PFSK-1 (cell line): Measurements from ENCODE around the gene SLC35E3.

ENCODE experiments used
- FOXP2 ChIP-seq: optimal IDR thresholded peaks from 2 replicates; pipeline ENCODE3; 2011; ENCODE audit warnings: borderline replicate concordance, control low read depth, inconsistent platforms; ENCODE audit not compliant: insufficient read depth; ENCODE audit errors: extremely low read length, extremely low read depth
- POLR2AphosphoS5 ChIP-seq: IDR thresholded peaks from 2 replicates; pipeline ENCODE4 v1.6.1; 2012; ENCODE audit warnings: low read depth, mild to moderate bottlenecking, control low read depth, low read length, moderate library complexity
- SIN3A ChIP-seq: IDR thresholded peaks from 2 replicates; pipeline ENCODE4 v1.6.1; 2012; ENCODE audit warnings: mild to moderate bottlenecking, low read length, moderate library complexity, borderline replicate concordance; ENCODE audit not compliant: insufficient read depth
- TAF1 ChIP-seq: IDR thresholded peaks from 2 replicates; pipeline ENCODE4 v1.6.1; 2012; ENCODE audit warnings: low read length, control low read depth, borderline replicate concordance; ENCODE audit not compliant: insufficient read depth
- TF ChIP-seq, protein P1 (sequence below), 2 experiments: IDR thresholded peaks; 2 replicates each; pipeline versions ENCODE4 v1.6.1 to v1.8.0; 2011 to 2012; ENCODE audit warnings: low read depth in 2 of 2, low read length in 2 of 2, control low read depth in 1 of 2, inconsistent platforms in 1 of 2, mild to moderate bottlenecking in 1 of 2, moderate library complexity in 1 of 2; ENCODE audit not compliant: insufficient read depth in 1 of 2

GRCh38 chr12:68785358-68785757, 39.4 kb downstream of the SLC35E3 start:
- TF ChIP-seq POLR2AphosphoS5 (no peak), FOXP2 (no peak), TAF1 (no peak), SIN3A (no peak)
- TF ChIP-seq, protein P1, sequence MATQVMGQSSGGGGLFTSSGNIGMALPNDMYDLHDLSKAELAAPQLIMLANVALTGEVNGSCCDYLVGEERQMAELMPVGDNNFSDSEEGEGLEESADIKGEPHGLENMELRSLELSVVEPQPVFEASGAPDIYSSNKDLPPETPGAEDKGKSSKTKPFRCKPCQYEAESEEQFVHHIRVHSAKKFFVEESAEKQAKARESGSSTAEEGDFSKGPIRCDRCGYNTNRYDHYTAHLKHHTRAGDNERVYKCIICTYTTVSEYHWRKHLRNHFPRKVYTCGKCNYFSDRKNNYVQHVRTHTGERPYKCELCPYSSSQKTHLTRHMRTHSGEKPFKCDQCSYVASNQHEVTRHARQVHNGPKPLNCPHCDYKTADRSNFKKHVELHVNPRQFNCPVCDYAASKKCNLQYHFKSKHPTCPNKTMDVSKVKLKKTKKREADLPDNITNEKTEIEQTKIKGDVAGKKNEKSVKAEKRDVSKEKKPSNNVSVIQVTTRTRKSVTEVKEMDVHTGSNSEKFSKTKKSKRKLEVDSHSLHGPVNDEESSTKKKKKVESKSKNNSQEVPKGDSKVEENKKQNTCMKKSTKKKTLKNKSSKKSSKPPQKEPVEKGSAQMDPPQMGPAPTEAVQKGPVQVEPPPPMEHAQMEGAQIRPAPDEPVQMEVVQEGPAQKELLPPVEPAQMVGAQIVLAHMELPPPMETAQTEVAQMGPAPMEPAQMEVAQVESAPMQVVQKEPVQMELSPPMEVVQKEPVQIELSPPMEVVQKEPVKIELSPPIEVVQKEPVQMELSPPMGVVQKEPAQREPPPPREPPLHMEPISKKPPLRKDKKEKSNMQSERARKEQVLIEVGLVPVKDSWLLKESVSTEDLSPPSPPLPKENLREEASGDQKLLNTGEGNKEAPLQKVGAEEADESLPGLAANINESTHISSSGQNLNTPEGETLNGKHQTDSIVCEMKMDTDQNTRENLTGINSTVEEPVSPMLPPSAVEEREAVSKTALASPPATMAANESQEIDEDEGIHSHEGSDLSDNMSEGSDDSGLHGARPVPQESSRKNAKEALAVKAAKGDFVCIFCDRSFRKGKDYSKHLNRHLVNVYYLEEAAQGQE (IDR thresholded peaks at IDR 0.05; ENCODE audit: insufficient read depth in 1 of 2, low read depth in 2 of 2, low read length in 2 of 2): no peak
